SK-N-SH (cell line): Measurements from ENCODE around the gene TESMIN. TPM values are rescaled to one million over a fixed set of nuclear protein-coding genes. Genes with fewer than 3 reads are reported as not detected.

ENCODE experiments used
- CTCF ChIA-PET: fragments of 300-600, 350-600 bp; formaldehyde crosslinking; extraction: SDS; loops from one replicate; lab custom pipeline; 2021; lab: Yijun Ruan, JAX
- POLR2A ChIA-PET: fragments of 350-600 bp; sonication (Branson Sonifier 250); formaldehyde crosslinking; extraction: SDS; loops from one replicate; lab custom pipeline; 2020; ENCODE audit warnings: antibody characterized with exemption, inconsistent platforms; lab: Yijun Ruan, JAX
- DNase-seq: peaks from one replicate; pipeline ENCODE4 v3.0.0; 2012
- H2AFZ ChIP-seq: fragments of 200-600 bp; sonication (generic); 2 replicates; pipeline ENCODE4 v1.8.1; 2016; ENCODE audit warnings: antibody characterized with exemption, mild to moderate bottlenecking, low read depth
- H3F3A ChIP-seq: fragments of 200-600 bp; sonication (generic); replicated peaks from 2 replicates; pipeline ENCODE3; 2016; ENCODE audit warnings: antibody characterized with exemption, mild to moderate bottlenecking; ENCODE audit not compliant: insufficient read depth
- H3K27ac ChIP-seq, 2 experiments: fragments of 200-500 bp in 1 of 2; fragments of 200-600 bp in 1 of 2; sonication (Bioruptor generic) in 1 of 2; sonication (generic), shearing (Covaris generic) in 1 of 2; 2 replicates each; pipeline versions ENCODE4 v1.5.1 to v1.6.1; 2014 to 2016; ENCODE audit warnings: low read depth in 2 of 2, inconsistent platforms in 1 of 2, low read length in 1 of 2, mild to moderate bottlenecking in 1 of 2, mixed read lengths in 1 of 2
- H3K27me3 ChIP-seq: fragments of 200-600 bp; sonication (generic), shearing (Covaris generic); 2 replicates; pipeline ENCODE4 v1.6.1; 2016; ENCODE audit warnings: mixed run types; ENCODE audit not compliant: insufficient read depth
- H3K36me3 ChIP-seq, 2 experiments: fragments of 200-500 bp in 1 of 2; fragments of 200-600 bp in 1 of 2; sonication (Bioruptor generic) in 1 of 2; sonication (generic) in 1 of 2; replicated peaks in 1 of 2; 2 replicates each; pipeline versions ENCODE3 to v1.5.1; 2014 to 2016; ENCODE audit warnings: low read length in 1 of 2, mild to moderate bottlenecking in 1 of 2; ENCODE audit not compliant: insufficient read depth in 2 of 2, control insufficient read depth in 1 of 2
- H3K4me1 ChIP-seq, 2 experiments: fragments of 200-500 bp in 1 of 2; fragments of 200-600 bp in 1 of 2; sonication (Bioruptor generic) in 1 of 2; sonication (generic), shearing (Covaris generic) in 1 of 2; 2 replicates each; pipeline versions ENCODE4 v1.5.1 to v1.6.1; 2014 to 2016; ENCODE audit warnings: low read depth in 1 of 2, low read length in 1 of 2, mixed run types in 1 of 2; ENCODE audit not compliant: insufficient read depth in 2 of 2, control insufficient read depth in 1 of 2
- H3K4me2 ChIP-seq: fragments of 200-600 bp; sonication (generic), shearing (Covaris generic); 2 replicates; pipeline ENCODE4 v1.6.1; 2017; ENCODE audit warnings: mixed run types
- H3K4me3 ChIP-seq, 2 experiments: fragments of 200-500 bp in 1 of 2; fragments of 200-600 bp in 1 of 2; sonication (Bioruptor generic) in 1 of 2; sonication (generic), shearing (Covaris generic) in 1 of 2; 2 replicates each; pipeline versions ENCODE4 v1.5.1 to v1.8.1; 2014 to 2016; ENCODE audit warnings: low read depth in 2 of 2, inconsistent platforms in 1 of 2, low read length in 1 of 2, mild to moderate bottlenecking in 1 of 2, mixed read lengths in 1 of 2, moderate library complexity in 1 of 2
- H3K79me2 ChIP-seq: fragments of 200-600 bp; sonication (generic); 2 replicates; pipeline ENCODE4 v1.8.1; 2017; ENCODE audit warnings: mild to moderate bottlenecking; ENCODE audit not compliant: insufficient read depth
- H3K9ac ChIP-seq: fragments of 200-600 bp; sonication (generic); 2 replicates; pipeline ENCODE4 v1.6.1; 2017; ENCODE audit warnings: mixed run types
- H3K9me2 ChIP-seq: fragments of 200-600 bp; sonication (generic); 2 replicates; pipeline ENCODE4 v1.6.1; 2017; ENCODE audit warnings: mixed run types
- H3K9me3 ChIP-seq: fragments of 200-600 bp; sonication (generic); 2 replicates; pipeline ENCODE4 v1.6.1; 2017; ENCODE audit warnings: mixed run types, mild to moderate bottlenecking, moderate library complexity
- H4K20me1 ChIP-seq: fragments of 200-600 bp; sonication (generic); 2 replicates; pipeline ENCODE4 v1.6.1; 2017; ENCODE audit warnings: mild to moderate bottlenecking, mixed run types; ENCODE audit not compliant: insufficient read depth
- ELF1 ChIP-seq: IDR thresholded peaks from 2 replicates; pipeline ENCODE4 v1.4.0; 2012
- EP300 ChIP-seq, 2 experiments: IDR thresholded peaks; 2 replicates each; pipeline versions ENCODE4 v1.4.0 to v1.6.1; 2012; ENCODE audit warnings: borderline replicate concordance in 1 of 2, low read depth in 1 of 2, low read length in 1 of 2
- EZH2phosphoT487 ChIP-seq: fragments of 200-600 bp; sonication (generic); IDR thresholded peaks from 2 replicates; pipeline ENCODE4 v1.6.1; 2017; ENCODE audit warnings: low read depth, mixed run types, mild to moderate bottlenecking, antibody characterized with exemption, moderate library complexity, borderline replicate concordance
- FOSL2 ChIP-seq: IDR thresholded peaks from 2 replicates; pipeline ENCODE4 v1.4.0; 2012; ENCODE audit warnings: low read depth, mild to moderate bottlenecking, moderate library complexity, borderline replicate concordance
- FOXM1 ChIP-seq: IDR thresholded peaks from 2 replicates; pipeline ENCODE4 v1.4.0; 2012; ENCODE audit warnings: low read depth, mild to moderate bottlenecking
- GABPA ChIP-seq: IDR thresholded peaks from 2 replicates; pipeline ENCODE4 v1.4.0; 2012; ENCODE audit warnings: low read depth, mild to moderate bottlenecking
- IRF3 ChIP-seq: fragments of 150-350 bp; IDR thresholded peaks from 2 replicates; pipeline ENCODE4 v1.6.1; 2016; ENCODE audit warnings: mild to moderate bottlenecking, low read depth, low read length
- JUND ChIP-seq: IDR thresholded peaks from 2 replicates; pipeline ENCODE4 v1.4.0; 2012
- MXI1 ChIP-seq: IDR thresholded peaks from 2 replicates; pipeline ENCODE4 v1.6.1; 2012; ENCODE audit warnings: mild to moderate bottlenecking, low read depth, low read length, improper control_type of control experiment
- NRF1 ChIP-seq: IDR thresholded peaks from 2 replicates; pipeline ENCODE4 v1.6.1; 2012; ENCODE audit warnings: low read depth, mild to moderate bottlenecking, low read length
- PBX3 ChIP-seq: IDR thresholded peaks from 2 replicates; pipeline ENCODE4; 2012
- RCOR1 ChIP-seq: fragments of 150-350 bp; IDR thresholded peaks from 2 replicates; pipeline ENCODE4 v1.6.1; 2017; ENCODE audit warnings: antibody characterized with exemption, low read length
- SIN3A ChIP-seq: IDR thresholded peaks from 2 replicates; pipeline ENCODE4 v1.6.1; 2012; ENCODE audit warnings: low read depth, mild to moderate bottlenecking, low read length, moderate library complexity, borderline replicate concordance
- SMC3 ChIP-seq: IDR thresholded peaks from 2 replicates; pipeline ENCODE4 v1.6.1; 2012; ENCODE audit warnings: low read depth, low read length, improper control_type of control experiment
- TAF1 ChIP-seq: IDR thresholded peaks from 2 replicates; pipeline ENCODE4 v1.6.1; 2012; ENCODE audit warnings: low read depth, mild to moderate bottlenecking, low read length, moderate library complexity, borderline replicate concordance
- TEAD4 ChIP-seq: IDR thresholded peaks from 2 replicates; pipeline ENCODE4 v1.4.0; 2012; ENCODE audit warnings: mild to moderate bottlenecking, borderline replicate concordance; ENCODE audit not compliant: insufficient read depth
- WGBS: methylation state at CpG from one replicate; pipeline ENCODE4 v1.1.6; 2017; ENCODE audit warnings: low lambda C conversion rate; 5-methylcytosine and 5-hydroxymethylcytosine counted together
- polyA plus RNA-seq, 3 experiments: library from polyadenylated mRNA; depleted of rRNA; stranded (reverse); fragments of >200 nt; gene quantifications; 2 replicates each; pipeline ENCODE4 v1.2.3, GENCODE V29; 2012
- TF ChIP-seq, protein P1 (sequence below): IDR thresholded peaks from 2 replicates; pipeline ENCODE4 v1.6.1; 2012; ENCODE audit warnings: mild to moderate bottlenecking, low read depth, low read length, moderate library complexity
- TF ChIP-seq, protein P2 (sequence below): fragments of 200-600 bp; sonication (generic); IDR thresholded peaks from 2 replicates; pipeline ENCODE4 v1.6.1; 2017; ENCODE audit warnings: antibody characterized with exemption, mild to moderate bottlenecking, moderate library complexity
- TF ChIP-seq, protein P3 (sequence below): fragments of 150-350 bp; IDR thresholded peaks from 2 replicates; pipeline ENCODE4 v1.6.1; 2017; ENCODE audit warnings: antibody characterized with exemption, low read length, low read depth, borderline replicate concordance
- TF ChIP-seq, protein P4 (sequence below): IDR thresholded peaks from 2 replicates; pipeline ENCODE4 v1.4.0; 2012; ENCODE audit warnings: low read depth, borderline replicate concordance

TESMIN gene
- polyA plus RNA-seq, 1 of the 3 experiments (the other 2 are of a cell fraction), result 3.5 TPM

GRCh38 chr11:68669301-68670090 lies 81.8 kb downstream of the TESMIN start:
- 95% methylated on average over 11 of the region's 27 CpGs for WGBS
- Histone ChIP-seq H3K9me3 (no peaks in the 10 kb centered on the region), H3K36me3 (no peaks in the 10 kb centered on the region), H3K27me3 (peaks cover 9% of the 10 kb centered on the region; the same call in 1 of the 2 replicates), H2AFZ (no peak overlapping the region)
- POLR2A ChIA-PET, result no interaction called here
- CTCF ChIA-PET, result no interaction called here
- TF ChIP-seq TEAD4 (no peak), TAF1 (no peak), ELF1 (no peak), FOXM1 (no peak), IRF3 (no peak), JUND (no peak), EP300 (IDR thresholded peaks at IDR 0.05; ENCODE audit: borderline replicate concordance in 1 of 2, low read depth in 1 of 2, low read length in 1 of 2) (no peak), SMC3 (no peak), GABPA (no peak), PBX3 (no peak), FOSL2 (no peak), EZH2phosphoT487 (no peak), MXI1 (no peak), NRF1 (no peak), RCOR1 (no peak), SIN3A (no peak)
- TF ChIP-seq, protein P1, sequence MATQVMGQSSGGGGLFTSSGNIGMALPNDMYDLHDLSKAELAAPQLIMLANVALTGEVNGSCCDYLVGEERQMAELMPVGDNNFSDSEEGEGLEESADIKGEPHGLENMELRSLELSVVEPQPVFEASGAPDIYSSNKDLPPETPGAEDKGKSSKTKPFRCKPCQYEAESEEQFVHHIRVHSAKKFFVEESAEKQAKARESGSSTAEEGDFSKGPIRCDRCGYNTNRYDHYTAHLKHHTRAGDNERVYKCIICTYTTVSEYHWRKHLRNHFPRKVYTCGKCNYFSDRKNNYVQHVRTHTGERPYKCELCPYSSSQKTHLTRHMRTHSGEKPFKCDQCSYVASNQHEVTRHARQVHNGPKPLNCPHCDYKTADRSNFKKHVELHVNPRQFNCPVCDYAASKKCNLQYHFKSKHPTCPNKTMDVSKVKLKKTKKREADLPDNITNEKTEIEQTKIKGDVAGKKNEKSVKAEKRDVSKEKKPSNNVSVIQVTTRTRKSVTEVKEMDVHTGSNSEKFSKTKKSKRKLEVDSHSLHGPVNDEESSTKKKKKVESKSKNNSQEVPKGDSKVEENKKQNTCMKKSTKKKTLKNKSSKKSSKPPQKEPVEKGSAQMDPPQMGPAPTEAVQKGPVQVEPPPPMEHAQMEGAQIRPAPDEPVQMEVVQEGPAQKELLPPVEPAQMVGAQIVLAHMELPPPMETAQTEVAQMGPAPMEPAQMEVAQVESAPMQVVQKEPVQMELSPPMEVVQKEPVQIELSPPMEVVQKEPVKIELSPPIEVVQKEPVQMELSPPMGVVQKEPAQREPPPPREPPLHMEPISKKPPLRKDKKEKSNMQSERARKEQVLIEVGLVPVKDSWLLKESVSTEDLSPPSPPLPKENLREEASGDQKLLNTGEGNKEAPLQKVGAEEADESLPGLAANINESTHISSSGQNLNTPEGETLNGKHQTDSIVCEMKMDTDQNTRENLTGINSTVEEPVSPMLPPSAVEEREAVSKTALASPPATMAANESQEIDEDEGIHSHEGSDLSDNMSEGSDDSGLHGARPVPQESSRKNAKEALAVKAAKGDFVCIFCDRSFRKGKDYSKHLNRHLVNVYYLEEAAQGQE, result no peak
- TF ChIP-seq, protein P2, sequence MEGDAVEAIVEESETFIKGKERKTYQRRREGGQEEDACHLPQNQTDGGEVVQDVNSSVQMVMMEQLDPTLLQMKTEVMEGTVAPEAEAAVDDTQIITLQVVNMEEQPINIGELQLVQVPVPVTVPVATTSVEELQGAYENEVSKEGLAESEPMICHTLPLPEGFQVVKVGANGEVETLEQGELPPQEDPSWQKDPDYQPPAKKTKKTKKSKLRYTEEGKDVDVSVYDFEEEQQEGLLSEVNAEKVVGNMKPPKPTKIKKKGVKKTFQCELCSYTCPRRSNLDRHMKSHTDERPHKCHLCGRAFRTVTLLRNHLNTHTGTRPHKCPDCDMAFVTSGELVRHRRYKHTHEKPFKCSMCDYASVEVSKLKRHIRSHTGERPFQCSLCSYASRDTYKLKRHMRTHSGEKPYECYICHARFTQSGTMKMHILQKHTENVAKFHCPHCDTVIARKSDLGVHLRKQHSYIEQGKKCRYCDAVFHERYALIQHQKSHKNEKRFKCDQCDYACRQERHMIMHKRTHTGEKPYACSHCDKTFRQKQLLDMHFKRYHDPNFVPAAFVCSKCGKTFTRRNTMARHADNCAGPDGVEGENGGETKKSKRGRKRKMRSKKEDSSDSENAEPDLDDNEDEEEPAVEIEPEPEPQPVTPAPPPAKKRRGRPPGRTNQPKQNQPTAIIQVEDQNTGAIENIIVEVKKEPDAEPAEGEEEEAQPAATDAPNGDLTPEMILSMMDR, result no peak
- TF ChIP-seq, protein P3, sequence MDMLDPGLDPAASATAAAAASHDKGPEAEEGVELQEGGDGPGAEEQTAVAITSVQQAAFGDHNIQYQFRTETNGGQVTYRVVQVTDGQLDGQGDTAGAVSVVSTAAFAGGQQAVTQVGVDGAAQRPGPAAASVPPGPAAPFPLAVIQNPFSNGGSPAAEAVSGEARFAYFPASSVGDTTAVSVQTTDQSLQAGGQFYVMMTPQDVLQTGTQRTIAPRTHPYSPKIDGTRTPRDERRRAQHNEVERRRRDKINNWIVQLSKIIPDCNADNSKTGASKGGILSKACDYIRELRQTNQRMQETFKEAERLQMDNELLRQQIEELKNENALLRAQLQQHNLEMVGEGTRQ, result no peak
- TF ChIP-seq, protein P4, sequence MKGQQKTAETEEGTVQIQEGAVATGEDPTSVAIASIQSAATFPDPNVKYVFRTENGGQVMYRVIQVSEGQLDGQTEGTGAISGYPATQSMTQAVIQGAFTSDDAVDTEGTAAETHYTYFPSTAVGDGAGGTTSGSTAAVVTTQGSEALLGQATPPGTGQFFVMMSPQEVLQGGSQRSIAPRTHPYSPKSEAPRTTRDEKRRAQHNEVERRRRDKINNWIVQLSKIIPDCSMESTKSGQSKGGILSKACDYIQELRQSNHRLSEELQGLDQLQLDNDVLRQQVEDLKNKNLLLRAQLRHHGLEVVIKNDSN, result no peak
- TF ChIP-seq, all 33 proteins: peak for 0
- Histone ChIP-seq H3F3A (no peaks in the 10 kb centered on the region), H4K20me1 (no peaks in the 10 kb centered on the region), H3K9me2 (no peaks in the 10 kb centered on the region), H3K4me2 (no peak overlapping the region), H3K27ac (no peak overlapping the region), H3K4me1 (peaks cover 0 to 10% of the 10 kb centered on the region in 2 experiments; a peak in 1 of 4 replicates), H3K79me2 (no peaks in the 10 kb centered on the region), H3K4me3 (no peak overlapping the region), H3K9ac (no peak overlapping the region)
- DNase-seq, result no peak
